K562 (cell line): Measurements from ENCODE around the gene OR51L1. TPM values are rescaled to one million over a fixed set of nuclear protein-coding genes. Genes with fewer than 3 reads are reported as not detected.

Source experiments
- ATAC-seq: fragments of 200-7000 bp; cut with Tn5 transposase; 3 replicates; pipeline ENCODE4 v1.9.1; 2020; ENCODE audit warnings: moderate library complexity
- BruUV-seq: library from RNA; stranded (reverse); fragments of 400-500 nt; replicated peaks from 2 replicates; lab custom pipeline; 2021; lab: Mats Ljungman, UMichigan
- CTCF ChIA-PET: fragments of 300-600 bp; formaldehyde crosslinking; extraction: SDS; loops from one replicate; lab custom pipeline; 2021; ENCODE audit warnings: low intra/inter-chr PET ratio; lab: Yijun Ruan, JAX
- POLR2A ChIA-PET: fragments of 300-600, 350-650 bp; sonication (Branson Sonifier 250); formaldehyde crosslinking; extraction: SDS; loops from one replicate; lab custom pipeline; 2021; ENCODE audit warnings: antibody characterized with exemption, inconsistent platforms; lab: Yijun Ruan, JAX
- DNase-seq, 4 experiments: peaks; one replicate each; pipeline versions ENCODE4 v3.0.0 to v3.0.0-alpha.2; 2011 to 2018; ENCODE audit warnings: low spot score in 3 of 4, mixed read lengths in 3 of 4; ENCODE audit errors: extremely low read depth in 1 of 4
- FAIRE-seq: peaks from 2 replicates; lab custom pipeline; 2011; peaks lifted over from hg19 to GRCh38; lab: Jason Lieb, UNC
- H2AFZ ChIP-seq: 2 replicates; pipeline ENCODE4 v1.6.0; 2011; ENCODE audit warnings: low read depth, low read length, control low read depth, inconsistent platforms
- H3K27ac ChIP-seq: fragments of 200-600 bp; 3 replicates; pipeline ENCODE4 v1.8.0; 2011; ENCODE audit warnings: low read depth, mild to moderate bottlenecking, control low read depth, inconsistent platforms, low read length, moderate library complexity, mixed read lengths; ENCODE audit errors: extremely low read depth
- H3K27me3 ChIP-seq, 2 experiments: fragments of 300-600 bp in 1 of 2; 2 replicates in 1 of 2; 3 replicates in 1 of 2; pipeline versions ENCODE4 v1.6.0 to v1.8.0; 2011; ENCODE audit warnings: inconsistent platforms in 2 of 2, low read length in 2 of 2, mild to moderate bottlenecking in 1 of 2, mixed read lengths in 1 of 2, moderate library complexity in 1 of 2; ENCODE audit not compliant: control insufficient read depth in 2 of 2, insufficient read depth in 2 of 2
- H3K36me3 ChIP-seq: fragments of 300-600 bp; 3 replicates; pipeline ENCODE4 v1.8.0; 2011; ENCODE audit warnings: mild to moderate bottlenecking, low read length, inconsistent platforms; ENCODE audit not compliant: control insufficient read depth, insufficient read depth
- H3K4me1 ChIP-seq, 2 experiments: fragments of 200-600 bp in 1 of 2; replicated peaks in 1 of 2; 2 replicates in 1 of 2; 3 replicates in 1 of 2; pipeline versions ENCODE4 v1.5.1 to v1.8.0; 2011; ENCODE audit warnings: inconsistent platforms in 2 of 2, low read length in 2 of 2, mild to moderate bottlenecking in 1 of 2, mixed read lengths in 1 of 2, moderate library complexity in 1 of 2; ENCODE audit not compliant: control insufficient read depth in 2 of 2, insufficient read depth in 2 of 2
- H3K4me2 ChIP-seq: 2 replicates; pipeline ENCODE4 v1.6.1; 2011; ENCODE audit warnings: low read length, control low read depth, inconsistent platforms, mixed read lengths; ENCODE audit not compliant: insufficient read depth
- H3K4me3 ChIP-seq: fragments of 200-600 bp; sonication (generic), shearing (Covaris generic); 2 replicates; pipeline ENCODE4 v1.5.1; 2016; ENCODE audit warnings: control low read depth, inconsistent platforms
- H3K79me2 ChIP-seq: fragments of 200-600 bp; 3 replicates; pipeline ENCODE4 v1.8.0; 2011; ENCODE audit warnings: low read length, inconsistent platforms; ENCODE audit not compliant: control insufficient read depth, insufficient read depth
- H3K9ac ChIP-seq, 2 experiments: 2 replicates each; pipeline versions ENCODE4 v1.6.0 to v1.6.1; 2011; ENCODE audit warnings: low read depth in 2 of 2, low read length in 2 of 2, control low read depth in 1 of 2, inconsistent platforms in 1 of 2, mild to moderate bottlenecking in 1 of 2, mixed read lengths in 1 of 2; ENCODE audit not compliant: insufficient read depth in 1 of 2
- H3K9me1 ChIP-seq: one replicate; pipeline ENCODE4 v1.6.0; 2011; ENCODE audit warnings: inconsistent platforms, mild to moderate bottlenecking, low read length, moderate library complexity; ENCODE audit not compliant: control insufficient read depth, insufficient read depth
- H3K9me3 ChIP-seq: replicated peaks from 2 replicates; pipeline ENCODE4 v1.5.1; 2011; ENCODE audit warnings: low read depth, low read length, inconsistent platforms; ENCODE audit not compliant: control insufficient read depth, insufficient read depth
- H4K20me1 ChIP-seq: replicated peaks from 2 replicates; pipeline ENCODE4 v1.6.1; 2011; ENCODE audit warnings: low read length, inconsistent platforms, mixed read lengths; ENCODE audit not compliant: control insufficient read depth, insufficient read depth
- CEBPB ChIP-seq: fragments of 450-650 bp; IDR thresholded peaks from 2 replicates; pipeline ENCODE4 v1.6.1; 2016; ENCODE audit warnings: missing genetic modification characterization, missing compliant biosample characterization
- CEBPG ChIP-seq, 3 experiments: fragments of 200-800 bp in 1 of 3; sonication (Bioruptor generic) in 1 of 3; sonication (generic) in 1 of 3; formaldehyde crosslinking in 1 of 3; IDR thresholded peaks in 2 of 3; conservative IDR thresholded peaks in 1 of 3; 2 replicates each; pipeline versions ENCODE4 v1.6.1 to v1.8.0; 2016 to 2022; ENCODE audit warnings: missing compliant biosample characterization in 2 of 3, missing genetic modification characterization in 2 of 3, mild to moderate bottlenecking in 1 of 3, missing genetic modification reagents in 1 of 3
- NR2C1 ChIP-seq, 2 experiments: fragments of 450-650 bp; IDR thresholded peaks; 2 replicates each; pipeline ENCODE4 v1.6.1; 2017; ENCODE audit warnings: mild to moderate bottlenecking in 2 of 2, antibody characterized with exemption in 1 of 2, inconsistent platforms in 1 of 2, missing compliant biosample characterization in 1 of 2, missing genetic modification characterization in 1 of 2
- WGBS: fragments of 100-300 bp; shearing (Covaris generic); methylation state at CpG from one replicate; pipeline ENCODE4 v1.1.6; 2016; ENCODE audit warnings: low coverage, mixed read lengths; ENCODE audit not compliant: insufficient coverage; ENCODE audit errors: missing lambda C conversion rate; 5-methylcytosine and 5-hydroxymethylcytosine counted together
- in situ Hi-C: fragments of 300-500 bp; cut with MboI; formaldehyde crosslinking; loops from 4 replicates; pipeline ENCODE4 v1.15.0; 2018; ENCODE audit warnings: inconsistent platforms, mixed read lengths
- intact Hi-C: fragments of 100-400 bp; cut with micrococcal nuclease; formaldehyde crosslinking; loops from 2 replicates; pipeline ENCODE4 v1.14.2; 2022
- polyA plus RNA-seq, 8 experiments: library from polyadenylated mRNA; depleted of rRNA in 4 of 8; stranded (reverse) in 5 of 8; unstranded in 3 of 8; fragments of >200 nt; fragmentation: Nextera tagmentation in 2 of 8; fragmentation: Illumina TruSeq in 1 of 8; extraction: Ambion mirVana in 2 of 8; extraction: Trizol in 1 of 8; gene quantifications; 2 replicates each; pipeline versions ENCODE4 v1.2.1 to v1.2.3, GENCODE V29; 2011 to 2014; ENCODE audit warnings: inconsistent platforms in 1 of 8, missing spikeins in 1 of 8
- total RNA-seq, 7 experiments: library from RNA; depleted of rRNA in 6 of 7; stranded (reverse); fragments of >200 nt in 6 of 7; fragmentation: Illumina TruSeq in 2 of 7; extraction: Trizol in 2 of 7; gene quantifications; 2 replicates each; pipeline versions ENCODE4 v1.2.1 to v1.2.3, GENCODE V29; 2011 to 2021; ENCODE audit warnings: low replicate concordance in 1 of 7

OR51L1 gene
- total and polyA plus RNA-seq, 9 of the 15 experiments (the other 6 are each of a cell fraction or from before 2014, with no cell fraction given): not detected

DNA sequence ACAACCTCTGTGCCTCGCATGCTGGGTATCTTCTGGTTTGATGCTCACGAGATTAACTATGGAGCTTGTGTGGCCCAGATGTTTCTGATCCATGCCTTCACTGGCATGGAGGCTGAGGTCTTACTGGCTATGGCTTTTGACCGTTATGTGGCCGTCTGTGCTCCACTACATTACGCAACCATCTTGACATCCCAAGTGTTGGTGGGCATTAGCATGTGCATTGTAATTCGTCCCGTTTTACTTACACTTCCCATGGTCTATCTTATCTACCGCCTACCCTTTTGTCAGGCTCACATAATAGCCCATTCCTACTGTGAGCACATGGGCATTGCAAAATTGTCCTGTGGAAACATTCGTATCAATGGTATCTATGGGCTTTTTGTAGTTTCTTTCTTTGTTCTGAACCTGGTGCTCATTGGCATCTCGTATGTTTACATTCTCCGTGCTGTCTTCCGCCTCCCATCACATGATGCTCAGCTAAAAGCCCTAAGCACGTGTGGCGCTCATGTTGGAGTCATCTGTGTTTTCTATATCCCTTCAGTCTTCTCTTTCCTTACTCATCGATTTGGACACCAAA, 52.2 kb downstream of the OR51L1 start:
- Histone ChIP-seq H3K9me1 (no peaks in the 10 kb centered on the region), H3K27me3 (peaks cover 0 to 4% of the 10 kb centered on the region in 2 experiments; a peak in 3 of 5 replicates), H2AFZ (no peak overlapping the region; the same call in 1 of the 2 replicates), H3K36me3 (no peaks in the 10 kb centered on the region), H3K4me2 (no peak overlapping the region; the same call in 1 of the 2 replicates), H3K27ac (no peak overlapping the region), H3K4me1 (no peaks in the 10 kb centered on the region), H3K79me2 (no peaks in the 10 kb centered on the region), H4K20me1 (no peaks in the 10 kb centered on the region), H3K9me3 (no peaks in the 10 kb centered on the region), H3K9ac (no peak overlapping the region), H3K4me3 (no peak overlapping the region)
- intact Hi-C loops (no loop called here), in situ Hi-C loops (no loop called here)
- ATAC-seq (no peak), DNase-seq (no peak), FAIRE-seq (no peak)
- ChIA-PET POLR2A (no interaction called here), CTCF (interaction anchor here (0.6 kb wide), 1 partner anchor 416 kb away, joined by 4 read pairs; no protein-coding TSS in a partner anchor)
- peak; percentile 67 for TF ChIP-seq CEBPB
- no peak for TF ChIP-seq NR2C1 (IDR thresholded peaks at IDR 0.05)
- no peak for TF ChIP-seq NR2C1 (tag; IDR thresholded peaks at IDR 0.05)
- TF ChIP-seq CEBPG (CRISPR knock-in tag; IDR thresholded peaks at IDR 0.05): peak; percentile 14; the same call in 1 of the 2 replicates
- TF ChIP-seq CEBPG (tag; conservative IDR thresholded peaks at IDR 0.05 in 1 of 2, IDR thresholded peaks at IDR 0.05 in 1 of 2): 0 out of 4 replicates have a peak, but pooled peaks of 1 of the 2 experiments have one; percentile 16
- no TSS peak for BruUV-seq
- WGBS: 1% methylated on average over 15 of the region's 15 CpGs

Other genes starting within 250 kb of the OR51L1 start
Only the 7 nearest of the 18 such genes appear.
- gene OR51G2, start 75.5 kb upstream of the OR51L1 start, total RNA-seq (2014; rRNA removed): not detected in 2 replicates
- gene OR51G2, start 75.5 kb upstream of the OR51L1 start, total RNA-seq (2014; rRNA removed; fragmentation: Illumina TruSeq; extraction: Trizol): not detected in 2 replicates
- not detected in 2 replicates for gene OR51G2, start 75.5 kb upstream of the OR51L1 start, total RNA-seq (2015; rRNA removed; fragmentation: Illumina TruSeq; extraction: Trizol)
- not detected in 2 replicates for gene OR51G2, start 75.5 kb upstream of the OR51L1 start, total RNA-seq (2021)
- not detected in 2 replicates for gene OR51G2, start 75.5 kb upstream of the OR51L1 start, polyA plus RNA-seq (2011; rRNA removed)
- gene OR51G2, start 75.5 kb upstream of the OR51L1 start, polyA plus RNA-seq (2014; fragmentation: Illumina TruSeq; extraction: Trizol): not detected in 2 replicates
- gene OR51G2, start 75.5 kb upstream of the OR51L1 start, polyA plus RNA-seq (2014; fragmentation: Nextera tagmentation; extraction: Ambion mirVana): not detected
- not detected in 2 replicates for gene OR51G2, start 75.5 kb upstream of the OR51L1 start, polyA plus RNA-seq (2014; rRNA removed)
- not detected in 2 replicates for gene OR51G1, start 70.5 kb upstream of the OR51L1 start, total RNA-seq (2014; rRNA removed)
- not detected in 2 replicates for gene OR51G1, start 70.5 kb upstream of the OR51L1 start, total RNA-seq (2014; rRNA removed; fragmentation: Illumina TruSeq; extraction: Trizol)
- not detected in 2 replicates for gene OR51G1, start 70.5 kb upstream of the OR51L1 start, total RNA-seq (2015; rRNA removed; fragmentation: Illumina TruSeq; extraction: Trizol)
- gene OR51G1, start 70.5 kb upstream of the OR51L1 start, total RNA-seq (2021): not detected in 2 replicates
- gene OR51G1, start 70.5 kb upstream of the OR51L1 start, polyA plus RNA-seq (2011; rRNA removed): not detected in 2 replicates
- gene OR51G1, start 70.5 kb upstream of the OR51L1 start, polyA plus RNA-seq (2014; fragmentation: Illumina TruSeq; extraction: Trizol): not detected in 2 replicates
- gene OR51G1, start 70.5 kb upstream of the OR51L1 start, polyA plus RNA-seq (2014; fragmentation: Nextera tagmentation; extraction: Ambion mirVana): not detected
- not detected in 2 replicates for gene OR51G1, start 70.5 kb upstream of the OR51L1 start, polyA plus RNA-seq (2014; rRNA removed)
- gene OR51A4, start 47.2 kb upstream of the OR51L1 start, total RNA-seq (2014; rRNA removed): not detected in 2 replicates
- gene OR51A4, start 47.2 kb upstream of the OR51L1 start, total RNA-seq (2014; rRNA removed; fragmentation: Illumina TruSeq; extraction: Trizol): not detected in 2 replicates
- not detected in 2 replicates for gene OR51A4, start 47.2 kb upstream of the OR51L1 start, total RNA-seq (2015; rRNA removed; fragmentation: Illumina TruSeq; extraction: Trizol)
- gene OR51A4, start 47.2 kb upstream of the OR51L1 start, total RNA-seq (2021): not detected in 2 replicates
- not detected in 2 replicates for gene OR51A4, start 47.2 kb upstream of the OR51L1 start, polyA plus RNA-seq (2011; rRNA removed)
- not detected in 2 replicates for gene OR51A4, start 47.2 kb upstream of the OR51L1 start, polyA plus RNA-seq (2014; fragmentation: Illumina TruSeq; extraction: Trizol)
- gene OR51A4, start 47.2 kb upstream of the OR51L1 start, polyA plus RNA-seq (2014; fragmentation: Nextera tagmentation; extraction: Ambion mirVana): not detected
- not detected in 2 replicates for gene OR51A4, start 47.2 kb upstream of the OR51L1 start, polyA plus RNA-seq (2014; rRNA removed)
- gene OR51A2, start 39.1 kb upstream of the OR51L1 start, total RNA-seq (2014; rRNA removed): not detected in 2 replicates
- gene OR51A2, start 39.1 kb upstream of the OR51L1 start, total RNA-seq (2014; rRNA removed; fragmentation: Illumina TruSeq; extraction: Trizol): not detected in 2 replicates
- not detected in 2 replicates for gene OR51A2, start 39.1 kb upstream of the OR51L1 start, total RNA-seq (2015; rRNA removed; fragmentation: Illumina TruSeq; extraction: Trizol)
- gene OR51A2, start 39.1 kb upstream of the OR51L1 start, total RNA-seq (2021): not detected in 2 replicates
- gene OR51A2, start 39.1 kb upstream of the OR51L1 start, polyA plus RNA-seq (2011; rRNA removed): not detected in 2 replicates
- not detected in 2 replicates for gene OR51A2, start 39.1 kb upstream of the OR51L1 start, polyA plus RNA-seq (2014; fragmentation: Illumina TruSeq; extraction: Trizol)
- not detected for gene OR51A2, start 39.1 kb upstream of the OR51L1 start, polyA plus RNA-seq (2014; fragmentation: Nextera tagmentation; extraction: Ambion mirVana)
- not detected in 2 replicates for gene OR51A2, start 39.1 kb upstream of the OR51L1 start, polyA plus RNA-seq (2014; rRNA removed)
- not detected in 2 replicates for gene OR52J3, start 51.7 kb downstream of the OR51L1 start, total RNA-seq (2014; rRNA removed)
- not detected in 2 replicates for gene OR52J3, start 51.7 kb downstream of the OR51L1 start, total RNA-seq (2014; rRNA removed; fragmentation: Illumina TruSeq; extraction: Trizol)
- gene OR52J3, start 51.7 kb downstream of the OR51L1 start, total RNA-seq (2015; rRNA removed; fragmentation: Illumina TruSeq; extraction: Trizol): not detected in 2 replicates
- gene OR52J3, start 51.7 kb downstream of the OR51L1 start, total RNA-seq (2021): not detected in 2 replicates
- not detected in 2 replicates for gene OR52J3, start 51.7 kb downstream of the OR51L1 start, polyA plus RNA-seq (2011; rRNA removed)
- not detected in 2 replicates for gene OR52J3, start 51.7 kb downstream of the OR51L1 start, polyA plus RNA-seq (2014; fragmentation: Illumina TruSeq; extraction: Trizol)
- not detected for gene OR52J3, start 51.7 kb downstream of the OR51L1 start, polyA plus RNA-seq (2014; fragmentation: Nextera tagmentation; extraction: Ambion mirVana)
- gene OR52J3, start 51.7 kb downstream of the OR51L1 start, polyA plus RNA-seq (2014; rRNA removed): not detected in 2 replicates
- not detected in 2 replicates for gene OR52E2, start 64.8 kb downstream of the OR51L1 start, total RNA-seq (2014; rRNA removed)
- gene OR52E2, start 64.8 kb downstream of the OR51L1 start, total RNA-seq (2014; rRNA removed; fragmentation: Illumina TruSeq; extraction: Trizol): not detected in 2 replicates
- gene OR52E2, start 64.8 kb downstream of the OR51L1 start, total RNA-seq (2015; rRNA removed; fragmentation: Illumina TruSeq; extraction: Trizol): not detected in 2 replicates
- not detected in 2 replicates for gene OR52E2, start 64.8 kb downstream of the OR51L1 start, total RNA-seq (2021)
- gene OR52E2, start 64.8 kb downstream of the OR51L1 start, polyA plus RNA-seq (2011; rRNA removed): not detected in 2 replicates
- gene OR52E2, start 64.8 kb downstream of the OR51L1 start, polyA plus RNA-seq (2014; fragmentation: Illumina TruSeq; extraction: Trizol): not detected in 2 replicates
- not detected for gene OR52E2, start 64.8 kb downstream of the OR51L1 start, polyA plus RNA-seq (2014; fragmentation: Nextera tagmentation; extraction: Ambion mirVana)
- not detected in 2 replicates for gene OR52E2, start 64.8 kb downstream of the OR51L1 start, polyA plus RNA-seq (2014; rRNA removed)
- not detected in 2 replicates for gene OR52E1, start 74.7 kb downstream of the OR51L1 start, total RNA-seq (2014; rRNA removed)
- gene OR52E1, start 74.7 kb downstream of the OR51L1 start, total RNA-seq (2014; rRNA removed; fragmentation: Illumina TruSeq; extraction: Trizol): not detected in 2 replicates
- gene OR52E1, start 74.7 kb downstream of the OR51L1 start, total RNA-seq (2015; rRNA removed; fragmentation: Illumina TruSeq; extraction: Trizol): not detected in 2 replicates
- not detected in 2 replicates for gene OR52E1, start 74.7 kb downstream of the OR51L1 start, total RNA-seq (2021)
- gene OR52E1, start 74.7 kb downstream of the OR51L1 start, polyA plus RNA-seq (2011; rRNA removed): not detected in 2 replicates
- not detected in 2 replicates for gene OR52E1, start 74.7 kb downstream of the OR51L1 start, polyA plus RNA-seq (2014; fragmentation: Illumina TruSeq; extraction: Trizol)
- gene OR52E1, start 74.7 kb downstream of the OR51L1 start, polyA plus RNA-seq (2014; fragmentation: Nextera tagmentation; extraction: Ambion mirVana): not detected
- gene OR52E1, start 74.7 kb downstream of the OR51L1 start, polyA plus RNA-seq (2014; rRNA removed): not detected in 2 replicates